OCI-LY3 (cell line): Measurements from ENCODE around the gene CDK11A.
"Not testable (repeated sequence)": the region's sequence is repeated elsewhere in the genome, so short reads cannot be mapped to it uniquely, and the experiment has no call there.

Source experiments
- EZH2phosphoT487 ChIP-seq: fragments of 200-600 bp; shearing (Covaris generic); IDR thresholded peaks from 2 replicates; pipeline ENCODE4 v1.6.1; 2018; ENCODE audit warnings: antibody characterized with exemption, mixed run types, low read depth
- TF ChIP-seq, protein P1 (sequence below): fragments of 200-600, 300-600 bp; sonication (generic); IDR thresholded peaks from 2 replicates; pipeline ENCODE4 v1.5.1; 2014; ENCODE audit warnings: antibody characterized with exemption, low read length, low read depth

DNA sequence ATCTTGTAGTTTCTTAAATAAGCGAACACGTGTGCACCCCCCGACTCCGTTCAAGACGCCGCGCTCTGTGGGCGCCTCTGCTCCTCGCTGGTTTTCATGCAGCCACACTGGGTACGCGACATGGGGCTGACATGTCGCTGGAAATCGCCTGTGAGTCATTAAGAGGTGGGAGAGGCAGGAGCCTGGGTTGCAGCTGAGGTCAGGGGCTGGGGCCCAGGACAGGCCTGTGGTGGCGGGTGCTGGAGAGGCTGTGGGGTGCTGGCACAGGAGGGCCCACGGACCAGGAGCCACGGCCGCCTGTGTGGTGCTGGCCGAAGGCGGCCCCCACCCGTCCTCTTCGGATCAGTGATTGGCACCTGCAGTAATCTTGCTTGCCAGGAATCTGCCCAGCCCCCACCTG, 49.4 kb downstream of the CDK11A start:
- not testable (repeated sequence) for TF ChIP-seq EZH2phosphoT487
- TF ChIP-seq, protein P1, sequence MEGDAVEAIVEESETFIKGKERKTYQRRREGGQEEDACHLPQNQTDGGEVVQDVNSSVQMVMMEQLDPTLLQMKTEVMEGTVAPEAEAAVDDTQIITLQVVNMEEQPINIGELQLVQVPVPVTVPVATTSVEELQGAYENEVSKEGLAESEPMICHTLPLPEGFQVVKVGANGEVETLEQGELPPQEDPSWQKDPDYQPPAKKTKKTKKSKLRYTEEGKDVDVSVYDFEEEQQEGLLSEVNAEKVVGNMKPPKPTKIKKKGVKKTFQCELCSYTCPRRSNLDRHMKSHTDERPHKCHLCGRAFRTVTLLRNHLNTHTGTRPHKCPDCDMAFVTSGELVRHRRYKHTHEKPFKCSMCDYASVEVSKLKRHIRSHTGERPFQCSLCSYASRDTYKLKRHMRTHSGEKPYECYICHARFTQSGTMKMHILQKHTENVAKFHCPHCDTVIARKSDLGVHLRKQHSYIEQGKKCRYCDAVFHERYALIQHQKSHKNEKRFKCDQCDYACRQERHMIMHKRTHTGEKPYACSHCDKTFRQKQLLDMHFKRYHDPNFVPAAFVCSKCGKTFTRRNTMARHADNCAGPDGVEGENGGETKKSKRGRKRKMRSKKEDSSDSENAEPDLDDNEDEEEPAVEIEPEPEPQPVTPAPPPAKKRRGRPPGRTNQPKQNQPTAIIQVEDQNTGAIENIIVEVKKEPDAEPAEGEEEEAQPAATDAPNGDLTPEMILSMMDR, result not testable (repeated sequence)
